ENCODE measurements around the gene GJB3. TPM values are rescaled to one million over a fixed set of nuclear protein-coding genes. Genes with fewer than 3 reads are reported as not detected.
"Not testable (repeated sequence)": the region's sequence is repeated elsewhere in the genome, so short reads cannot be mapped to it uniquely, and the experiment has no call there.

The GJB3 gene
- total RNA-seq, 3 donors from 2014 or later, result not detected

DNA sequence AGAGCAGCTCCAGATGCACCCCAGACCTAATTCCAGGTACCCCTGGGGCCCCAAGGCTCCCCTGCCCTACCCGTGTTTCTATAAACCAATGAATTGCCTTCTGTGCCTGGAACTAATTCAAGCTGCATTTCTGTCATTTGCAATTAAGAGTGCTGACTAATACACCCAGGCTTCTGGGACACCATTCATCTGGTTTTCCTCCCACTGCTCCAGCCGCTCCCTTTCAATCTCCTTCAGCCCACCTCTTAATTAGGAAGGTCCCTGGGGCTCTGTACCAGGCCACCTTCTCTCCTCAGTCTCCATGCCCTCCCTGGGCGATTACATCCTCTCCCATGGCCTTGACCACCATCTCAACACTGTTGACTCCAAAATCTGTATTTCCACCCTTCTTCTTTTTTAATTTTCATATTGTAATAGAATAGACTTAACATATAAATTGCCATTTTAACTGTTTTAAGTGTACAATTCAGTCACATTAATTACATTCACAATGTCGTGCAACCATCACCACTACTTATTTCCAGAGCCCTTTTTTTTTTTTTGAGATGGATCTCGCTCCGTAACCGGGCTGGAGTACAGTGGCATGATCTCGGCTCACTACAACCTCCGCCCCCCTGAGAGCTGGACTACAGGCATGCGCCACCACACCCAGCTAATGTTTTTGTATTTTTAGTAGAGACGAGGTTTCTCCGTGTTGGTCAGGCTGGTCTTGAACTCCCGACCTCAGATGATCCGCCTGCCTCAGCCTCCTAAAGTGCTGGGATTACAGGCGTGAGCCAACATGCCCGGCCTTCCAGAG lies 9.2 kb upstream of the GJB3 start:
- H3K4me1 Mint-ChIP-seq (ENCODE audit: low read depth), result no peaks in the 10 kb centered on the region
- ATAC-seq (no peak), DNase-seq (no peak)
- no peaks in the 10 kb centered on the region for H3K9me3 Mint-ChIP-seq
- H3K36me3 Mint-ChIP-seq (ENCODE audit: insufficient read depth), result no peaks in the 10 kb centered on the region
- peaks cover 3% of the 10 kb centered on the region for H3K27me3 Mint-ChIP-seq (ENCODE audit: low read depth)
- H3K4me3 Mint-ChIP-seq, result no peak overlapping the region

- DNase-seq; H3K36me3 Mint-ChIP-seq (ENCODE audit: insufficient read depth); H3K4me3 Mint-ChIP-seq; H3K4me1 Mint-ChIP-seq (ENCODE audit: low read depth); H3K9me3 Mint-ChIP-seq; H3K27me3 Mint-ChIP-seq (ENCODE audit: low read depth); ATAC-seq: not testable (repeated sequence)
Observed at GRCh38 chr1:34773114-34773513, 7.9 kb upstream of the GJB3 start.

GRCh38 chr1:34774957-34775356 lies 6.1 kb upstream of the GJB3 start:
- no peaks in the 10 kb centered on the region for H3K36me3 Mint-ChIP-seq (ENCODE audit: insufficient read depth)
- H3K27me3 Mint-ChIP-seq (ENCODE audit: low read depth), result peaks cover 17% of the 10 kb centered on the region
- no peak overlapping the region for H3K4me3 Mint-ChIP-seq
- DNase-seq (no peak), ATAC-seq (no peak)
- no peaks in the 10 kb centered on the region for H3K4me1 Mint-ChIP-seq (ENCODE audit: low read depth)
- H3K9me3 Mint-ChIP-seq, result no peaks in the 10 kb centered on the region

- Mint-ChIP-seq H3K36me3 (ENCODE audit: insufficient read depth) (no peaks in the 10 kb centered on the region), H3K4me3 (no peak overlapping the region), H3K27me3 (ENCODE audit: low read depth) (peaks cover 26% of the 10 kb centered on the region), H3K9me3 (no peaks in the 10 kb centered on the region), H3K4me1 (ENCODE audit: low read depth) (no peaks in the 10 kb centered on the region)
- ATAC-seq (no peak), DNase-seq (no peak)
Observed at GRCh38 chr1:34776911-34777310, 4.1 kb upstream of the GJB3 start.

DNA sequence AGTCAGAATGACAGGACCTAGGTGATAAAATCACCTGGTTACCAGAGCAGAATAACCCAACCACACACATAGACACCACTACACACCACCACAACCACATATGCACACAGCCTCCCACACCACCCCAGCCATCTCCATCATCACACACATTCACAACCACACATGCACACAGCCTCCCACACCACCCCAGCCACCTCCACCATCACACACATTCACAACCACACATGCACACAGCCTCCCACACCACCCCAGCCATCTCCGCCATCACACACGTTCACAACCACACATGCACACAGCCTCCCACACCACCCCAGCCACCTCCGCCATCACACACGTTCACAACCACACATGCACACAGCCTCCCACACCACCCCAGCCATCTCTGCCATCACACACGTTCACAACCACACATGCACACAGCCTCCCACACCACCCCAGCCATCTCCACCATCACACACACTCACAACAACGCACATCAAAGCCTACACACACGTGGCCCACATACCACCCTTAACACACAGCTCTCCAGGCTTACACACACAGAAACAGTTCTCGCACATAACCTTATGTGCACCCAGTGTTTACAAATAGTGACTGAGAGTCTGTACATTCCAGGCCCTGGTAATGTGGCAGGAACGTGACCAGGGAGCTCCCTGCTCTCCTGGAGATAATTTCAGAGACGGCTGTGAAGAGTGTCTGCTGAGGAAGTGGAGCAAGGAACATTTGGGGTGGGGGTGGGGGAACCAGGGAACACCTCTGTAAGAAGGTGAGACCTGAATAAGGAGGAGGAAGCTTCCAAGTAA lies 3.3 kb upstream of the GJB3 start:
- Mint-ChIP-seq H3K9me3 (no peaks in the 10 kb centered on the region), H3K4me3 (no peak overlapping the region), H3K27me3 (ENCODE audit: low read depth) (peaks cover 34% of the 10 kb centered on the region), H3K36me3 (ENCODE audit: insufficient read depth) (no peaks in the 10 kb centered on the region), H3K4me1 (ENCODE audit: low read depth) (peaks cover 3% of the 10 kb centered on the region)
- DNase-seq (no peak), ATAC-seq (no peak)

DNA sequence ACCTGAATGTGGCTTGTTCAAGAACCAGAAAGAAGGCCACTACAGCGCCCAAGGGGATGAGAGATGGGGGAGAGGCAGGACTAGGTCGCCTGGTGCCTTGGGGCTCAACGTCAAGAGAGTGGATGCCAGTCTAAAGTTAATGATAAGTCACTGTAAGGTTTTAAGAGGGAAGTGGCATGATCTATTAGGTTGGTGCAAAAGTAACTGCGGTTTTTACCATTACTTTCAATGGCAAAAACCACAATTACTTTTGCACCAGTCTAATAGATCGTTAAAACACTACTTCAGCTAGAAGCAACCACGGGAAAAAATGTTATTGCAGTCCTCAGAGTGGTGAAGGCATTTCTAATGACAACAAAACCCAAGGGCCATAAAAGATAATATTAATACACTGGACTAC lies 2.6 kb upstream of the GJB3 start:
- Mint-ChIP-seq H3K27me3 (ENCODE audit: low read depth) (peaks cover 37% of the 10 kb centered on the region), H3K36me3 (ENCODE audit: insufficient read depth) (no peaks in the 10 kb centered on the region), H3K4me3 (no peak overlapping the region), H3K9me3 (no peaks in the 10 kb centered on the region), H3K4me1 (ENCODE audit: low read depth) (peaks cover 3% of the 10 kb centered on the region)
- DNase-seq (no peak), ATAC-seq (no peak)

GRCh38 chr1:34779005-34779404 lies 2.0 kb upstream of the GJB3 start:
- no peak overlapping the region for H3K4me3 Mint-ChIP-seq
- peaks cover 41% of the 10 kb centered on the region for H3K27me3 Mint-ChIP-seq (ENCODE audit: low read depth)
- peaks cover 3% of the 10 kb centered on the region for H3K4me1 Mint-ChIP-seq (ENCODE audit: low read depth)
- no peaks in the 10 kb centered on the region for H3K9me3 Mint-ChIP-seq
- ATAC-seq, result no peak
- no peaks in the 10 kb centered on the region for H3K36me3 Mint-ChIP-seq (ENCODE audit: insufficient read depth)
- DNase-seq, result no peak

DNA sequence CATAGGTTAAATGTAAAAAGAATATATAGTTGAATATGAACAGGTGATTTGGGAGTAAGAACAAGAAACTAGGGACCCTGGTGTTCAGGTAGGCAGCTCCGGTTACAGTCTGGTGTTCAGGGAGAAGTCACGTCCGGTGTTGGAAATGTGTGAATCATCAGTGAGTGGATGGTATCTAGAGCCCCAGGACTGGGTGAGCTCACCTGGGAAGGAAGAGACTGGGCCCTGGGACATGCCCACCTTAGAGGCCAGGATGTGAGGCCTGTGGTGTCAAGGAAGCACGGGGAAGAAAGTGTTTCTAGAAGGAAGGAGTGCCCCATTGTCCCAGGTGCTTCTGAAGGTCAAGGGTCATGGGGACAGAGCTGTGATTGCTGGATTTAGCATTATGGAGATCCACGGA lies 1.5 kb upstream of the GJB3 start:
- DNase-seq, result no peak
- Mint-ChIP-seq H3K4me3 (no peak overlapping the region), H3K27me3 (ENCODE audit: low read depth) (peaks cover 45% of the 10 kb centered on the region), H3K4me1 (ENCODE audit: low read depth) (peaks cover 3% of the 10 kb centered on the region), H3K36me3 (ENCODE audit: insufficient read depth) (no peaks in the 10 kb centered on the region), H3K9me3 (no peaks in the 10 kb centered on the region)
- no peak for ATAC-seq

- H3K9me3 Mint-ChIP-seq, result no peaks in the 10 kb centered on the region
- H3K4me1 Mint-ChIP-seq (ENCODE audit: low read depth), result peaks cover 3% of the 10 kb centered on the region
- peaks cover 49% of the 10 kb centered on the region for H3K27me3 Mint-ChIP-seq (ENCODE audit: low read depth)
- no peak for ATAC-seq
- H3K36me3 Mint-ChIP-seq (ENCODE audit: insufficient read depth), result no peaks in the 10 kb centered on the region
- no peak for DNase-seq
- H3K4me3 Mint-ChIP-seq, result no peak overlapping the region
Observed at GRCh38 chr1:34779962-34780361, 1.1 kb upstream of the GJB3 start.

- Mint-ChIP-seq H3K4me1 (ENCODE audit: low read depth) (peaks cover 3% of the 10 kb centered on the region), H3K36me3 (ENCODE audit: insufficient read depth) (no peaks in the 10 kb centered on the region), H3K9me3 (no peaks in the 10 kb centered on the region), H3K27me3 (ENCODE audit: low read depth) (peaks cover 55% of the 10 kb centered on the region), H3K4me3 (no peak overlapping the region)
- DNase-seq, result no peak
- no peak for ATAC-seq
Observed at GRCh38 chr1:34780528-34780927, 486 bp upstream of the GJB3 start.

- Mint-ChIP-seq H3K4me3 (no peak overlapping the region), H3K9me3 (no peaks in the 10 kb centered on the region), H3K4me1 (ENCODE audit: low read depth) (peaks cover 5% of the 10 kb centered on the region), H3K27me3 (ENCODE audit: low read depth) (peaks cover 61% of the 10 kb centered on the region), H3K36me3 (ENCODE audit: insufficient read depth) (no peaks in the 10 kb centered on the region)
- DNase-seq, result no peak
- no peak for ATAC-seq
Observed at GRCh38 chr1:34781844-34782391, 904 bp downstream of the GJB3 start.

DNA sequence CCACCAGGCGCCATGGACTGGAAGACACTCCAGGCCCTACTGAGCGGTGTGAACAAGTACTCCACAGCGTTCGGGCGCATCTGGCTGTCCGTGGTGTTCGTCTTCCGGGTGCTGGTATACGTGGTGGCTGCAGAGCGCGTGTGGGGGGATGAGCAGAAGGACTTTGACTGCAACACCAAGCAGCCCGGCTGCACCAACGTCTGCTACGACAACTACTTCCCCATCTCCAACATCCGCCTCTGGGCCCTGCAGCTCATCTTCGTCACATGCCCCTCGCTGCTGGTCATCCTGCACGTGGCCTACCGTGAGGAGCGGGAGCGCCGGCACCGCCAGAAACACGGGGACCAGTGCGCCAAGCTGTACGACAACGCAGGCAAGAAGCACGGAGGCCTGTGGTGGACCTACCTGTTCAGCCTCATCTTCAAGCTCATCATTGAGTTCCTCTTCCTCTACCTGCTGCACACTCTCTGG lies 3.8 kb downstream of the GJB3 start:
- DNase-seq (no peak), ATAC-seq (no peak)
- Mint-ChIP-seq H3K4me1 (ENCODE audit: low read depth) (peaks cover 5% of the 10 kb centered on the region), H3K36me3 (ENCODE audit: insufficient read depth) (no peaks in the 10 kb centered on the region), H3K4me3 (no peak overlapping the region), H3K9me3 (no peaks in the 10 kb centered on the region), H3K27me3 (ENCODE audit: low read depth) (peaks cover 55% of the 10 kb centered on the region)

GRCh38 chr1:34785231-34785874 lies 4.3 kb downstream of the GJB3 start:
- ATAC-seq (no peak), DNase-seq (no peak)
- peaks cover 50% of the 10 kb centered on the region for H3K27me3 Mint-ChIP-seq (ENCODE audit: low read depth)
- no peaks in the 10 kb centered on the region for H3K36me3 Mint-ChIP-seq (ENCODE audit: insufficient read depth)
- no peak overlapping the region for H3K4me3 Mint-ChIP-seq
- H3K4me1 Mint-ChIP-seq (ENCODE audit: low read depth), result peaks cover 5% of the 10 kb centered on the region
- H3K9me3 Mint-ChIP-seq, result no peaks in the 10 kb centered on the region

DNA sequence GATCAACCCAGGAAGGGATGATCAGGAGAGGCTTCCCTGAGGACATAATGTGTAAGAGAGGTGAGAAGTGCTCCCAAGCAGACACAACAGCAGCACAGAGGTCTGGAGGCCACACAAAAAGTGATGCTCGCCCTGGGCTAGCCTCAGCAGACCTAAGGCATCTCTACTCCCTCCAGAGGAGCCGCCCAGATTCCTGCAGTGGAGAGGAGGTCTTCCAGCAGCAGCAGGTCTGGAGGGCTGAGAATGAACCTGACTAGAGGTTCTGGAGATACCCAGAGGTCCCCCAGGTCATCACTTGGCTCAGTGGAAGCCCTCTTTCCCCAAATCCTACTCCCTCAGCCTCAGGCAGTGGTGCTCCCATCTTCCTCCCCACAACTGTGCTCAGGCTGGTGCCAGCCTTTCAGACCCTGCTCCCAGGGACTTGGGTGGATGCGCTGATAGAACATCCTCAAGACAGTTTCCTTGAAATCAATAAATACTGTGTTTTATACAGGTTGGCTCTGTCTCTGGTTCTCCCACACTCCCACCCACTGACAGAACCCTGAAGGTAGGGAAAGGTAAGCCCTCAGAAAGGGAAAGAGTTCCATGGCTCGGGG lies 5.0 kb downstream of the GJB3 start:
- peak in 1 of 2 donors; percentile 7 for ATAC-seq
- Mint-ChIP-seq H3K4me3 (no peak overlapping the region), H3K9me3 (no peaks in the 10 kb centered on the region), H3K36me3 (ENCODE audit: insufficient read depth) (no peaks in the 10 kb centered on the region), H3K27me3 (ENCODE audit: low read depth) (peaks cover 52% of the 10 kb centered on the region), H3K4me1 (ENCODE audit: low read depth) (peaks cover 5% of the 10 kb centered on the region)
- no peak for DNase-seq
